ENCODE measurements around the gene EXOC4.

The EXOC4 gene

DNA sequence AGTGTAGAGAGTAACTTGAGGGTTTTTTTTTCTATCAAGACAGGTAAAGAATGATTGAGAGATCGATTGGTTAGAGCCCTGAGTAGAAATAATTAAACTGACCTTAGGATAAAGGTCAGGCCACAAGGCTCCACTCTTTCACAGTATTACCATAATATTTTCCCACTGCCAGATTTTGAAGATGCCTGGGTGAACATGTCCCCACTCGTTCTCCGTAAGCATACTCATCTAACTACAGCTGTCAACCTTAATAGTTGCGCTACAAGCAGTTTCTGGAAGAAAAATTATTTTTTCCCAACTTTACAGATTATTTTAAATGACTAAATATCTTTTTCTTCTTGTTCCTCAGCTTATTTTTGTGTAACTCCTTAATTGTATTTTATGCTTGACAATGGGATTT is 671.1 kb downstream of the EXOC4 start:
- Mint-ChIP-seq H3K27ac (no peak overlapping the region), H3K4me1 (no peaks in the 10 kb centered on the region), H3K4me3 (no peak overlapping the region), H3K27me3 (ENCODE audit: low read depth) (no peaks in the 10 kb centered on the region), H3K36me3 (ENCODE audit: low read depth) (peaks cover 45% of the 10 kb centered on the region), H3K9me3 (peaks cover 30% of the 10 kb centered on the region)
- TF ChIP-seq, protein P1, sequence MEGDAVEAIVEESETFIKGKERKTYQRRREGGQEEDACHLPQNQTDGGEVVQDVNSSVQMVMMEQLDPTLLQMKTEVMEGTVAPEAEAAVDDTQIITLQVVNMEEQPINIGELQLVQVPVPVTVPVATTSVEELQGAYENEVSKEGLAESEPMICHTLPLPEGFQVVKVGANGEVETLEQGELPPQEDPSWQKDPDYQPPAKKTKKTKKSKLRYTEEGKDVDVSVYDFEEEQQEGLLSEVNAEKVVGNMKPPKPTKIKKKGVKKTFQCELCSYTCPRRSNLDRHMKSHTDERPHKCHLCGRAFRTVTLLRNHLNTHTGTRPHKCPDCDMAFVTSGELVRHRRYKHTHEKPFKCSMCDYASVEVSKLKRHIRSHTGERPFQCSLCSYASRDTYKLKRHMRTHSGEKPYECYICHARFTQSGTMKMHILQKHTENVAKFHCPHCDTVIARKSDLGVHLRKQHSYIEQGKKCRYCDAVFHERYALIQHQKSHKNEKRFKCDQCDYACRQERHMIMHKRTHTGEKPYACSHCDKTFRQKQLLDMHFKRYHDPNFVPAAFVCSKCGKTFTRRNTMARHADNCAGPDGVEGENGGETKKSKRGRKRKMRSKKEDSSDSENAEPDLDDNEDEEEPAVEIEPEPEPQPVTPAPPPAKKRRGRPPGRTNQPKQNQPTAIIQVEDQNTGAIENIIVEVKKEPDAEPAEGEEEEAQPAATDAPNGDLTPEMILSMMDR (IDR thresholded peaks at IDR 0.05; ENCODE audit: unreplicated experiment in 3 of 3) = no peak

DNA sequence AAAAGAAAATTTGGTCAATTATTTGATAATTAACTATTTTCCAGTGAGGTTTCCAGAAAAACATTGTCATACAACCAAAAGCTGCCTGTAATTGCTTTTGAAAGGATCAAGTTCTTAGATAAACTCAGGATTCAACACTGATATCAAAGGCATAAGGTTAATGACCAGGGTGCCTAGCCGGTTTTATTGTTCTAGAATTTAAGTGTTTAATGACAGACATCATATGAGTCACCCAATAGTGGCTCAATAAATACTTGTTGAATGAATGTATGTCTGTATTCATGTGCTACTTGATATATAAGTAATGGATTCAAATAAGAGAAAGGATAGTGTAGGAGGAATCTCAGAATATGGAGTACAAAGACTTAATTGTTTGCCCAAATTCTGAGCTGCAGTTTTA is 678.2 kb downstream of the EXOC4 start:
- no peaks in the 10 kb centered on the region for H3K9me3 Mint-ChIP-seq
- no peaks in the 10 kb centered on the region for H3K36me3 Mint-ChIP-seq (ENCODE audit: low read depth)
- H3K4me3 Mint-ChIP-seq = no peak overlapping the region
- no peaks in the 10 kb centered on the region for H3K27me3 Mint-ChIP-seq (ENCODE audit: low read depth)
- TF ChIP-seq, protein P1 (IDR thresholded peaks at IDR 0.05; ENCODE audit: unreplicated experiment in 3 of 3) = no peak
- H3K4me1 Mint-ChIP-seq = no peaks in the 10 kb centered on the region
- no peak overlapping the region for H3K27ac Mint-ChIP-seq

DNA sequence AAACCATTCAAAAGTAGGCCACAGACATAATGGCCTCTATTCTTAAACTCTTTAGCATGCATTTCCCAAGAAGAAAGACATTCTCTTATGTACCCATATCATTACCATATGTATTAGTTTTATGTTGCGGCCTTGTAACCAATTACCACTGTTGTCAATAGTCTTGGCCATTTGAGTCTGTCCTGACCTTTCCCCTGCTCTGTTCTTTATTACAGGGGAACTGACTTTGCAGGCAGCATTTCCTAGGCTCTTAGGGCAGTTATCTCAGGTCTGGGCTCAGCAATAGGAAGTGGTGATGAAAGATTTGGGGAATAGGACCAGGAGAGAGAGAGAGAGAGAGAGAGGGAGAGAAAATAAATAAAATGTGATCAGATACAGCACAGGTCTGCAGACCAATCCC is 679.7 kb downstream of the EXOC4 start:
- Mint-ChIP-seq H3K4me1 (no peaks in the 10 kb centered on the region), H3K27me3 (ENCODE audit: low read depth) (no peaks in the 10 kb centered on the region), H3K4me3 (no peak overlapping the region), H3K27ac (no peak overlapping the region), H3K9me3 (no peaks in the 10 kb centered on the region), H3K36me3 (ENCODE audit: low read depth) (no peaks in the 10 kb centered on the region)
- TF ChIP-seq, protein P1 (IDR thresholded peaks at IDR 0.05; ENCODE audit: unreplicated experiment in 3 of 3) = no peak

DNA sequence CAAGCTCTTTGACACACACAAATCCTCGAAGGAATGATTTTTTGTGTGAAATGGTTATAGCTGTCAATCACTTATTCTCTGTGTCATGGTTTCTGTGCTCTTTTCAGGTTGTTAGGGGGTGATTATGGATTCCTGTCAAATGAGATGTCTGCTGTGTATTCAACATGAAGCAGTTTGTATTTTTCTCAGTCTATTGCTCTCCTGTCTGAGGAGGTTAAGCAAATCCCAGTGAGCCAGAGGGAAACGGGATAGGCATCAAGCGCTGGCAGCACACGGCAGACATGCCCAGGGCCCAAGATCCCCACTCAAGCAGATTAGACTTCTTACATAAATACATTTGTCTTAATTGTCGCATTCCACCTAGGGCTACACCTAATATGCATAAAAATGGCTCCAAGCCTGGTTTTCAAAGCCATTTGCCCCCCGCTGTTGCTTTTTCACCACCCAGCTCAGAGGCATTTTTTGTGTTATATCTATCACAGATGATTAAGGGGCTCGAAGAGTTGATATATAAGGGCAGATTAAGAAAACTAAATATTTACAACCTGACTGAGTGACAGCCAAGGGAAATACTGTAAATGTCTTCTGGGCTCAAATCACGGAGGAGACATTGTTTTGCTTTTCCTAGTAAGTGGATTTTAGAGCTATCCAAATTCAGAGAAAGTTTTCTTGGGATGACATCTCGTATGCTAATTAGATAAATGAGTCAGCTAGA is 681.5 kb downstream of the EXOC4 start:
- Mint-ChIP-seq H3K4me3 (no peak overlapping the region), H3K27me3 (ENCODE audit: low read depth) (no peaks in the 10 kb centered on the region), H3K9me3 (no peaks in the 10 kb centered on the region), H3K4me1 (no peaks in the 10 kb centered on the region), H3K36me3 (ENCODE audit: low read depth) (peaks cover 9% of the 10 kb centered on the region), H3K27ac (no peak overlapping the region)
- TF ChIP-seq, protein P1 (IDR thresholded peaks at IDR 0.05; ENCODE audit: unreplicated experiment in 3 of 3) = no peak

DNA sequence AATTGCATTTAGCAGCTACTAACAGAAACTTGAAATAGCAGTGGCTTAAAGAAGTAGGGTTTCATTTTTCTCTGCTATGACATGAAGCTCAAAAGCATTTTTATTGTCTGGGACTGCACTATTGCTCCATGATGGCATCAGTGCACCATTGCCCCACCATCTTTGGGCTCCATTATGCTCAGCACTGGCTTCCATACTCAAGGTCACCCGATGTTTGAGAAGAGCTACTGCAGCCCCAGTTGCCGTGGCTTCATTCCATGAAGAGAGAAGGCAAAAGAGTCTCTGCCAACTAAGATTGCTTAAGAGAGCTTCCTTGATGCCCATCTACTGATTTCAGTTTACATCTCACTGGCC is 682.1 kb downstream of the EXOC4 start:
- peaks cover 9% of the 10 kb centered on the region for H3K36me3 Mint-ChIP-seq (ENCODE audit: low read depth)
- H3K27ac Mint-ChIP-seq = no peak overlapping the region
- H3K4me3 Mint-ChIP-seq = no peak overlapping the region
- no peaks in the 10 kb centered on the region for H3K27me3 Mint-ChIP-seq (ENCODE audit: low read depth)
- TF ChIP-seq, protein P1 (IDR thresholded peaks at IDR 0.05; ENCODE audit: unreplicated experiment in 3 of 3) = no peak
- H3K9me3 Mint-ChIP-seq = no peaks in the 10 kb centered on the region
- H3K4me1 Mint-ChIP-seq = no peaks in the 10 kb centered on the region

DNA sequence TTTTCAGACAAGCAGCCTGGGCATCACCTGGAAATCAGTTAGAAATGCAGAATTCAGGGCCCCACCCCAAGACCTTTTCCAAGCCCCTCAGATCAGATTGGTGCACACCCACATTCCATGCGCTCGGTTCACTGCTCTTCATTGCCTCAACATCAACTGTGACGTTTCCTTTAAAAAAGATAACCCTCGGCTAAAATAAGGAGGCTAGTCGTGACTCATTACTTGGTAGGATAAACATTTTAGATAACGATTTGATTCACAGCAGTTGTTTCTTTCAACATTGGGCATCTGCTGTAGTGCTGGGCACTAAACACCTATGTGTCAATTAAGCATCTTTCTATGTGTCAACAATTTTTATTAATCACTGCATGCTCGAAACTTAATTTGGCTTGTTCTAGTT is 683.2 kb downstream of the EXOC4 start:
- H3K4me3 Mint-ChIP-seq = no peak overlapping the region
- no peak overlapping the region for H3K27ac Mint-ChIP-seq
- TF ChIP-seq, protein P1 (IDR thresholded peaks at IDR 0.05; ENCODE audit: unreplicated experiment in 3 of 3) = no peak
- no peaks in the 10 kb centered on the region for H3K9me3 Mint-ChIP-seq
- peaks cover 9% of the 10 kb centered on the region for H3K36me3 Mint-ChIP-seq (ENCODE audit: low read depth)
- no peaks in the 10 kb centered on the region for H3K27me3 Mint-ChIP-seq (ENCODE audit: low read depth)
- H3K4me1 Mint-ChIP-seq = no peaks in the 10 kb centered on the region

Measured in nephron (organoid).